ENCODE results near the gene THAP11.
"Not testable (repeated sequence)": the region's sequence is repeated elsewhere in the genome, so short reads cannot be mapped to it uniquely, and the experiment has no call there.

- not testable (repeated sequence) for TF ChIP-seq CTCF, POLR2A (IDR thresholded peaks at IDR 0.05)
These were observed 21.9 kb downstream of the THAP11 start for GRCh38 chr16:67864044-67864443.
